Left kidney (tissue), 2 donors: Measurements from ENCODE around the gene ALKBH4. TPM values are rescaled to one million over a fixed set of nuclear protein-coding genes. Genes with fewer than 3 reads are reported as not detected.
"Not testable (repeated sequence)": the region's sequence is repeated elsewhere in the genome, so short reads cannot be mapped to it uniquely, and the experiment has no call there.

Source experiments
- DNase-seq: peaks from one replicate; pipeline ENCODE4 v3.0.0-alpha.2; 2013
- polyA plus RNA-seq: library from polyadenylated mRNA; unstranded; fragments of 120-200 nt; gene quantifications from one replicate; pipeline ENCODE4 v1.2.1, GENCODE V29; 2013; ENCODE audit not compliant: insufficient read length

Gene ALKBH4
- polyA plus RNA-seq, 1 donor = 9.1 TPM

DNA sequence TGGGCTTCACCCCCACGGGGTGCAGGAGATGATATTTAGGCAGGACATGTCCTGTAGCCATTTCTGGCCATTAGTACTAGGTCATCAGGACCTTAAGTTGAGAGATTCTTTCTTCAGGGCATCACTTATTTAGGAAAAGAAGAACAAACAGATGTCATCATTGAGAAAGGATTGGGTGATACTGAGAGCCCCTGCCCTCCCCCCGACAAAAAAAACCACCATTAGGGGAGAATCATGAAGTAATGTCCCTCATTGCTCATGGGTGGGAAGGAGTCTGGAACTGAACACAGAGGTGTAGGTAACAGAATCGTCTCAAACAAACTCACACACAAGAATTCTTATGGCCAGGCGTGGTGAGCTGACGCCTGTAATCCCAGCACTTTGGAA, 37.7 kb downstream of the ALKBH4 start:
- no peak for DNase-seq

DNA sequence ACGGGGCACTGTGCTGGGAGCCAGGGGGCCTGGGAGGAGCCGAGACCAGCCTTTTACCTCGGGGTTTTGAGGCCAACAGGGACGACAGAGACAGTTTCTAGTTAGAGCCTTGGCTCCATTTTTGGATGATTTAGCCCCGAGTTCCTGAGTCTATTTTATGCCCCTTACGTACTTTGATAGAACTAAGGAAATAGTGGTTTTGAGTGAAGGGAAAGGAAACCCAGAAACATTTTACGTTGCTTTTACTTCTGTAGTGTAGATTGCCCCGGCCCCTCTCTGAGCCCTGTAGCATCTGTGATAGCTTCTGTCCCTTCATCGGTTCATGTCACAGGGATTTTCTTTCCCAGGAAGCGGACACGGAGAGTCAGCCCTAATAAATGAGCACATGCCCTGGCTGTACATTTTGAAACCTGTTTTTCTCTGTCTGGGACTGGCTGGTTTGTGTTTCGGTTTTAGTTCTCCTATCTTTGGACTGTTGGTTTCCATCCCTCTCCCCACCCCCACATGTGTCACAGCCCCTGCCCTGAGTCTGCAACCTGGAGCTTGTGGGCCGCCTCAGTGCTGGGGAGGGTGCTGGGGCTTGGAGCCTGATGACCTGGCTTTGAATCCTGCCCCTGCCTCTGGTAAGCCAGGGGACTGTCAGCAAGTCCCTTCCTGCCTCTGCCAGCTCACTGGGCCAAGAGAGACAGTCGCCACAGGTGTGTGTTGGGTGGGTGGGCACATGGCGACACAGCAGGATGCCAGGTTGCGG, 38.2 kb downstream of the ALKBH4 start:
- no peak for DNase-seq

DNA sequence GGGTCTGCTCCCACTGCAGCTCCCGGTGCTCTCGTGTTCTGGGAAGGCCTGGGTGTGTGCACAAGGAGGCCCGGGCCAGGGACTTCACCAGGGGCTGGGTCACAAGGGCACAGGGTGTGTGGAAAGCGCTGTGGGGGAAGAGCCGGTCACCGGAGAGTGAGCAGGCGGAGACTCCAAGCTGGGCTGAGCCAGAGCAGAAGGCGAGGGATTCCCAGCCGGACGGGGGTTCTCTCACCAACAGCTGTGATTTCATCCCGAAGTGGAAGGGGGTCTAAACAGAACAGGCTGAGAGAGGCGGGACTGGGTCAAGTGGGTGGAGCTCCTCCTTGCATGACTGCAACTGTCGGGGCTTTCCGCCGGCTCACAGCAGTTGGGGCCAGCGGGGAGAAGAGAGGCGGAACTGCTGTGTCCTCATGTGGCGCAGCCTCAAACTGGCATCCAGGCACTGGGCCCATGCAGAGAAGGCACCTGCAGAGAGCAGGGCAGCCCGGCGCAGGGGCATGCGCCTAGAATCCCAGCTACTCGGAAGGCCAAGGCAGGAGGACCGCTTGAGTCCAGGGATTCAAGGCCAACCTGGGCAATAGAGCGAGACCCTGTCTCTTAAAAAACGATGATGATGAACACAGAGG, 38.9 kb downstream of the ALKBH4 start:
- peak; percentile 35 for DNase-seq

- DNase-seq = no peak
Measured at GRCh38 chr7:102424787-102425218, 39.9 kb downstream of the ALKBH4 start.

DNA sequence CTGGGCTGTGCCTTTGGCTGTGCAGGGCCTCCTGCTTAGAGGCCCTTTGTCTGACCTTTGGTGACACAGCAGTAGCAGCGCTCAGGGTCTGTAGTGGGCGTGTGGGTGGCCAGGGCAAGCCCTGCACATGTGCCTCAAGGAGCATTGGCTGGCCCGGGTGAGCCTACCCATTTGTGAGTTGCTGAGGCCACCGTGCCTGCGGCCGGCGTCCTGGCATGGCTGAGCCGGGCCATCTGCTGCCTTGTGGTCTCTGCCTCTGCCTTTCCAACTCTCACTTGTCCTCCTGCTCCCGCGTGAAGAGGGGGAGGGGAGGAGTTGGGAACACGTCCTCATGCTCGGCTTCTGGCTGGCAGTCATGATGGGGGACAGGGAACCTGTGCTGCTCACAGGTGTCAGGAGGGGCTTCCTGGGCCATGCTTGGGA, 40.5 kb downstream of the ALKBH4 start:
- peak; percentile 47 for DNase-seq

DNA sequence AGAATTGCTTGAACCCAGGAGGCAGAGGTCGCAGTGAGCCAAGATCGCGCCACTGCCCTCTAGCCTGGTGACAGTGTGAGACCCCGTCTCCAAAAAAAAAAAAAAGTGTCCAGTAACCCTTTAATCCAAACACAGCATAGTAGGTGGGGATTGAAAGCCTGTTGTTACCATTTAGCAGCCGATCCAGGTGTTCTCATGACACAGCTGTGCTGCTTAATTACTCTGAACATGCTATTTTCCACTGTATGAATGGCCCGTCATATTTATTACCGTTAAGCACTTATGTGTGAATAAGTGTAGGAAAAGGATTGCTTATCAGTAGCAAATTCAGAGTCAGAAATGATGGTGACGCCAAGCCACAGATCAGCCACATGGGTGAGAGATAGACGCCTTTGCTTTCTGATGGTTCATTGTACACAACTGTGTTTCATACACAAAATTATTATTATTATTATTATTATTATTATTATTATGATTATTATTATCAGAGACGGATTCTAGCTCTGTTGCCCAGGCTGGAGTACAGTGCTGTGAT, 42.9 kb downstream of the ALKBH4 start:
- DNase-seq = no peak

- DNase-seq = no peak
Measured at GRCh38 chr7:102418592-102418991, 46.1 kb downstream of the ALKBH4 start.

- DNase-seq = no peak
Measured at GRCh38 chr7:102417105-102417504, 47.6 kb downstream of the ALKBH4 start.

DNA sequence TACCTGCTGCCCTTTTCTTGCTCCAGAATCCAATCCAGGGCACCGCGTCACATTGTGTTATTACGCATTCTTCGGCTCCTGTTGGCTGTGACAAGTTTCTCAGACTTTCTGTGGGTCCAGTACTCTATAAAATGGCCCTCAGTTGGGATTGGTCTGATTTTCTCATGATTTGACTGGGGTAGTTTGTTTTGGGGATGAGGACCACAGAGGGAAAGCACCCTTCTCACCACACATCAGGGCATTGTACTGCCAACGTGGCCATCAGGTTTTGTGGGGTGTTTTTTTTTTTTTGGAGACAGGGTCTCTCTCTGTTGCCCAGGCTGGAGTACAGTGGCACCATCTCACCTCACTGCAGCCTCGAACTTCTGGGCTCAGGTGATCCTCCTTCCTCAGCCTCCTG, 48.3 kb downstream of the ALKBH4 start:
- no peak for DNase-seq

GRCh38 chr7:102415685-102416225, 48.9 kb downstream of the ALKBH4 start:
- DNase-seq = no peak

DNA sequence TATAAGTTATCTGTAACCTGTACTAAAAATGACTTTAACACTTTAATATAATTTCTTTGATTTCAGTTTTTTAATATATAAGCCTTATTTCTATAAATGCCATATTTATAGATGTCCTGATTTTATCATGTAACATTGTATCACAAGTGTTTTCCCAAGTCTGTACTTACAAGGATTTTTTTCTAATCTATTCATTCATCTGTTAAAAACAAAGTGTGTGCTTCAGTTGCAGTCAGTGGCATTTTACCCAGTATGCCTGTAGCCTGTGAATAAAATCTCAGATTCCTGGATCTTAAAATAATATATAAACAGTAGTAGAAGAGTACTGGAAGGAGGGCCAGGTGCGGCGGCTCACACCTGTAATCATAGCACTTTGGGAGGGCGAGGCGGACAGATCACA, 51.1 kb downstream of the ALKBH4 start:
- DNase-seq = no peak

DNA sequence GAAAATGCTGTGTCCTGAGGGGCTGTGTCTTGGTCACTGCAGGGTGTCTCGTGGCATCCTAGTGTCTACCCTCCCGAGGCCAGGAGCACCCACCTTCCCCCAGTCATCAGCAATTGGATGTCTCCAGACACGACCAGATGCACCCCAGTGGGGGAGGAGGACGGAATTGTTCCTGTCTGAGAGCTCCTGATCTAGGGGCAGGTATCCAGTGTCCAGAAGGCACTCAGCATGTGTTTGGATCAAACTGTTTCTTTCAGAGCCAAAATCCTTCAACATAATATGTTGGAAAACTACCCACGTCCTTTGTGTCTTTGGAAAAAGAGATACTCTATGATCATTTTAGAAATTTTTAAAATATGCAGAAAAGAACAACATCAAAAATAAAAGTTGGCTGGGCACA, 51.6 kb downstream of the ALKBH4 start:
- DNase-seq = no peak

DNA sequence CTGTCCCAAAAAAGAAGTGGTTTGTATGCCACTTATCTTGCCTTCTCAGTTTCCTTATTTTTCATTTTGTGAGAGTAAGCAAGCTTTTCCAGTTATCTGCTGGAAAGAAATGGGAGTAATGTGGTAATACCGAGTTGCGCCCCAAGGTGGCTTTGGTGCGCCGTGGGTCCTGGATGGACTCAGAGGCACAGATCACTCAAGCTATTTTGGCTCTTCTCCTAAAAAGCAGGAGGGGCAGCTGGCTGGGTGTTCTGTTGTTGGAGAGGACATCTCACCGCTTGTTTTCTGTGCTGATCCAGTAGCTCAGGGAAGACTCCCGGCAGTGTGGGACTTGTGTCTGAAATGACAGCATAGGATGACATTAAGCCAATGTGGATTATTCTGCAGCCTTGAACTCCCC, 52.1 kb downstream of the ALKBH4 start:
- DNase-seq = no peak

DNA sequence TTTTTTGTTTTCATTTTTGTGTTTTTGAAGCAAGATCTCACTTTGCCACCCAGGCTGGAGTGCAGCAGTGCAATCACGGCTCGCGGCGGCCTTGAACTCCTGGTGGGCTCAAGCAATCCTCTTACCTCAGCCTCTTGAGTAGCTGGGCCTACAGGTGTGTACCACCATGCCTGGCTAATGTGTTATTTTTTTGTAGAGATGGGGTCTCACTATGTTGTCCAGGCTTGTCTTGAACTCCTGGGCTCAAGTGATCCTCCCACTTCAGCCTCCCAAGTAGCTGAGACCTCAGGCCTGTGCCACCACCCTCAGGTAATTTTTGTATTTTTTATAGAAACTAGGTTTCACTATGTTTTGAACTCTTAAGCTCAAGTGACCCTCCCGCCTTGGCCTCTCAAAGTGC, 53.7 kb downstream of the ALKBH4 start:
- DNase-seq = no peak

DNA sequence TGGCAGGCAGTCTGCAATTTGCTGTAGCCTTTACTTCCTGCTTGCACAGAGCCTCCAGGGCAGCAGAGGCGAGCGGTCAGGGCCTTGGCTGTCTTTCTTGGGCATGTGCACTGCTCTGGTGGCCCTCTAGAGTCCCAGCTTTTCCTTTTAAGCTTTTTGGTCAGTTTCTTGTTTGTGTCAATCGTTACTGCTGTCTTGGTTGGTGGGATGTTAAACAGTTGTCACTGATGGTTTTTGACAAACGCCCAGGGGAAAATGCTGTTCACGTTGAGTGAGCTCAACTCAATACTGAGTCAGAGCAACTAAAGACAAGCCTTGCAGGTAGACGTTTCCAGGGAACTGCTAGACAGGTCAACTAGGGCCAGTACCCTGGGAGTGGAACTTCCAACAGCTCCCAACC, 54.5 kb downstream of the ALKBH4 start:
- no peak for DNase-seq

DNA sequence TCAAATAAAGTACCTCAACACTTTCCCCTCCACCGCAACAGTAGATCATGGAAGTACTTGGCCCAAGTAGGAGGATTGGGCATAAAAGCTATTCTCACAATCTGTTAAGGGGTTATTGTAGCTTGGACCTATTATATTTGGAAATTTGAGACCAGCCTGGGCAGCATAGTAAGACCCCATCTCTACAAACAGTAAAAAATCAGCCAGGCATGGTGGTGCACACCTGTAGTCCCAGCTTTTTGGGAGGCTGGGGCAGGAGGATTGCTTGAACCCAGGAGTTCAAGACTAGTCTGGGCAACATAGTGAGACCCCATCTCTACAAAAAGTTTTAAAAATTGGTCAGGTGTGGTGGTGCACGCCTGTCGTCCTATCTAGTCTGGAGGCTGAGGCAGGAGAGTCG, 55.3 kb downstream of the ALKBH4 start:
- no peak for DNase-seq

- DNase-seq = not testable (repeated sequence)
Measured at GRCh38 chr7:102408530-102408929, 56.1 kb downstream of the ALKBH4 start.

GRCh38 chr7:102407910-102408309, 56.8 kb downstream of the ALKBH4 start:
- DNase-seq = no peak

Other genes starting within 250 kb of the ALKBH4 start
- 2.5 TPM for gene SH2B2, start 178.0 kb downstream of the ALKBH4 start, polyA plus RNA-seq
- gene SPDYE6, start 108.4 kb downstream of the ALKBH4 start, polyA plus RNA-seq = 6.3 TPM
- gene PRKRIP1, start 68.5 kb downstream of the ALKBH4 start, polyA plus RNA-seq = 42.4 TPM
- gene ORAI2, start 31.3 kb downstream of the ALKBH4 start, polyA plus RNA-seq = 17.0 TPM
- gene LRWD1, start 121 bp upstream of the ALKBH4 start, polyA plus RNA-seq = 17.8 TPM
- 18.7 TPM for gene POLR2J, start 14.1 kb upstream of the ALKBH4 start, polyA plus RNA-seq
- 8.6 TPM for gene RASA4B, start 52.9 kb upstream of the ALKBH4 start, polyA plus RNA-seq
- 18.5 TPM for gene UPK3BL2, start 78.8 kb upstream of the ALKBH4 start, polyA plus RNA-seq
- 14.8 TPM for gene SPDYE2, start 86.4 kb upstream of the ALKBH4 start, polyA plus RNA-seq
- 91.1 TPM for gene POLR2J3, start 107.7 kb upstream of the ALKBH4 start, polyA plus RNA-seq
- 38.8 TPM for gene RASA4, start 151.9 kb upstream of the ALKBH4 start, polyA plus RNA-seq
- gene UPK3BL1, start 177.9 kb upstream of the ALKBH4 start, polyA plus RNA-seq = 23.5 TPM
- 3.8 TPM for gene SPDYE2B, start 185.5 kb upstream of the ALKBH4 start, polyA plus RNA-seq
- gene POLR2J2, start 206.8 kb upstream of the ALKBH4 start, polyA plus RNA-seq = 4.4 TPM